ENCODE measurements around the gene ADCY1. TPM values are rescaled to one million over a fixed set of nuclear protein-coding genes. Genes with fewer than 3 reads are reported as not detected.

ADCY1 gene
- total RNA-seq, 2 experiments from 2014 or later = 0.03 TPM; not detected in 1

DNA sequence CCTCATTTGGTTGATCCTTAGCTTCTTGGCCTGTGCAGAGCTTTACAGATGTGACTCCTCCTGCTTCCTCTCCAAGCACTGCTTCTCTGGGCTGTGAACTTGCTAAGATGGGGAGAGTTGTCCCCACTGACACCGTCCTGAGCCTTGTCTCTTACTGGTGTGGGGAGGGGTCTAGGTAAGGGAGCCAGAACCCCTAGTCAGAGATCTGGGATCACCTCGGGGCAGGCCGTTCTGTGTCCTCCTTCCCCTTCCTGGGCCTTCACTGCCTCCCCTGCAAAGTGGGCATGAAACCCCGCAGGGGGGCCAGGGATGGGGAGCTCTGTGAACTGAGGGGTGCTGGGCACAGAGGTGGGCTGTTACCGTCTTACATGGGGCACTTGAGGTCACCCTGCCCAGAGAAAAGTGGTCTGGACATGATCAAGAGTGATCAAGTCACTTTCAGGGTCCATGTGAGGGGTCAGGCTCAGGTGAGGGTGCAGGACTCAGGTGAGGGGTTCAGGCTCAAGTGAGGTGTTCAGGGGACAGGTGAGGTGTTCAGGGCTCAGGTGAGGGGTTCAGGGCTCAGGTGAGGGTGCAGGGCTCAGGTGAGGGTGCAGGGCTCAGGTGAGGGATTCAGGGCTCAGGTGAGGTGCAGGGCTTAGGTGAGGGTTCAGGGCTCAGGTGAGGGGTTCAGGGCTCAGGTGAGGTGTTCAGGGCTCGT, 86.2 kb downstream of the ADCY1 start:
- TF ChIP-seq CTCF (IDR thresholded peaks at IDR 0.05) = no peak
- no peaks in the 10 kb centered on the region for H3K36me3 ChIP-seq (ENCODE audit: insufficient read depth, low read length)
- intact Hi-C loops (cut with DNase I, micrococcal nuclease) = no loop called here
- peaks cover 0 to 13% of the 10 kb centered on the region in 2 experiments for H3K9me3 ChIP-seq (ENCODE audit: control insufficient read depth in 1 of 2, insufficient read depth in 1 of 2, low read length in 2 of 2)
- DNase-seq = no peak
- Mint-ChIP-seq H3K9me3 (no peaks in the 10 kb centered on the region), H3K27ac (no peak overlapping the region), H3K4me3 (no peak overlapping the region), H3K36me3 (ENCODE audit: low read depth) (no peaks in the 10 kb centered on the region), H3K27me3 (no peaks in the 10 kb centered on the region), H3K4me1 (ENCODE audit: low read depth) (no peaks in the 10 kb centered on the region)
- no peak overlapping the region for H3K27ac ChIP-seq (ENCODE audit: low read depth in 1 of 2, low read length in 2 of 2)
- ChIA-PET CTCF (no interaction called here), POLR2A (no interaction called here)
- H3K4me3 ChIP-seq (ENCODE audit: low read length) = no peak overlapping the region
- H3K27me3 ChIP-seq (ENCODE audit: control insufficient read depth in 1 of 2, insufficient read depth in 2 of 2, low read length in 2 of 2) = no peaks in the 10 kb centered on the region
- ATAC-seq (ENCODE audit: poor library complexity) = no peak
- no peaks in the 10 kb centered on the region for H3K4me1 ChIP-seq (ENCODE audit: insufficient read depth, low read length)

DNA sequence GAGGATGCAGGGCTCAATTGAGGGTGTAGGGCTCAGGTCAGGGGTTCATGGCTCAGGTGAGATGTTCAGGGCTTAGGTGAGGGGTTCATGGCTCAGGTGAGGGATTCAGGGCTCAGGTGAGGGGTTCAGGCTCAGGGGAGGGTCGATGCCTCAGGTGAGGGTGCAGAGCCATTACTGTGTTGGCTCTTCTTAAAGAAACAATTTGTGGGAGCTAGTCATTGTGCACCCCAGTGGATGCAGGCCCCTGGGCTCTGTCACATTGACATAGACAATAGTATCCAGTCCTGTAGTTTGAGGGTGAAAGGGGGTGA, 86.7 kb downstream of the ADCY1 start:
- H3K36me3 ChIP-seq (ENCODE audit: insufficient read depth, low read length) = no peaks in the 10 kb centered on the region
- Mint-ChIP-seq H3K27me3 (no peaks in the 10 kb centered on the region), H3K4me3 (no peak overlapping the region), H3K27ac (no peak overlapping the region), H3K36me3 (ENCODE audit: low read depth) (no peaks in the 10 kb centered on the region), H3K9me3 (no peaks in the 10 kb centered on the region), H3K4me1 (ENCODE audit: low read depth) (no peaks in the 10 kb centered on the region)
- POLR2A ChIA-PET = no interaction called here
- no peaks in the 10 kb centered on the region for H3K27me3 ChIP-seq (ENCODE audit: control insufficient read depth in 1 of 2, insufficient read depth in 2 of 2, low read length in 2 of 2)
- CTCF ChIA-PET = no interaction called here
- H3K27ac ChIP-seq (ENCODE audit: low read depth in 1 of 2, low read length in 2 of 2) = no peak overlapping the region
- DNase-seq = no peak
- no peak for TF ChIP-seq CTCF (IDR thresholded peaks at IDR 0.05)
- H3K4me1 ChIP-seq (ENCODE audit: insufficient read depth, low read length) = no peaks in the 10 kb centered on the region
- no peak overlapping the region for H3K4me3 ChIP-seq (ENCODE audit: low read length)
- intact Hi-C loops (cut with DNase I, micrococcal nuclease) = no loop called here
- H3K9me3 ChIP-seq (ENCODE audit: control insufficient read depth in 1 of 2, insufficient read depth in 1 of 2, low read length in 2 of 2) = peaks cover 0 to 13% of the 10 kb centered on the region in 2 experiments
- no peak for ATAC-seq (ENCODE audit: poor library complexity)

- Histone ChIP-seq H3K27me3 (ENCODE audit: control insufficient read depth in 1 of 2, insufficient read depth in 2 of 2, low read length in 2 of 2) (no peaks in the 10 kb centered on the region), H3K9me3 (ENCODE audit: control insufficient read depth in 1 of 2, insufficient read depth in 1 of 2, low read length in 2 of 2) (peaks cover 0 to 13% of the 10 kb centered on the region in 2 experiments), H3K4me1 (ENCODE audit: insufficient read depth, low read length) (no peaks in the 10 kb centered on the region), H3K36me3 (ENCODE audit: insufficient read depth, low read length) (no peaks in the 10 kb centered on the region), H3K4me3 (ENCODE audit: low read length) (no peak overlapping the region), H3K27ac (ENCODE audit: low read depth in 1 of 2, low read length in 2 of 2) (no peak overlapping the region)
- DNase-seq (no peak), ATAC-seq (ENCODE audit: poor library complexity) (no peak)
- H3K27ac Mint-ChIP-seq = no peak overlapping the region
- H3K4me1 Mint-ChIP-seq (ENCODE audit: low read depth) = no peaks in the 10 kb centered on the region
- POLR2A ChIA-PET = no interaction called here
- H3K36me3 Mint-ChIP-seq (ENCODE audit: low read depth) = no peaks in the 10 kb centered on the region
- TF ChIP-seq CTCF (IDR thresholded peaks at IDR 0.05) = no peak
- CTCF ChIA-PET = no interaction called here
- no peaks in the 10 kb centered on the region for H3K27me3 Mint-ChIP-seq
- no peaks in the 10 kb centered on the region for H3K9me3 Mint-ChIP-seq
- intact Hi-C loops (cut with DNase I, micrococcal nuclease) = no loop called here
- no peak overlapping the region for H3K4me3 Mint-ChIP-seq
Measured at GRCh38 chr7:45661302-45661995, 87.3 kb downstream of the ADCY1 start.

All from CD4-positive, alpha-beta T cell (primary cell).